ENCODE data around the gene KPTN. TPM values are rescaled to one million over a fixed set of nuclear protein-coding genes. Genes with fewer than 3 reads are reported as not detected.

The KPTN gene
- total RNA-seq, 1 experiment from 2014 or later: 22.8 TPM

DNA sequence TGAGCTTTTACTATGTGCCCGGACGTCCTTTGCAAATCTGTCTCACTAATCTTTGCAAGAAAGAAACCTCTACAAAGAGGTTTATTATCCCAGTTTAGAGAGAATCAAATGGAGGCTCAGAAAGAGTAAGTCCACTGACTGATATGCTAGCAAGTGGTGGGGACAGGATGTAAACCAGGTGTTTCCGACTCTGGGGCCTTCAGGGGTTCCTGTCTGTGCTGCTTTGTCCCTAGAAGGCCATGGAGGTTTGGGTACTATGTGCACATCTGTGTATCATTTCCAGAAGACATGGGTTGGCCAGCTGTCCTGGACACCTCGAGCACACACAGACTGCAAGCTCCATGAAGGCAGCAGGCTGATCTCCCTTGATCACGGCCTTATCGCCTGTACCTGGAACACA is 1.2 kb upstream of the KPTN start:
- Mint-ChIP-seq H3K4me3 (ENCODE audit: low read depth, unreplicated experiment) (peak overlapping the region; percentile 97), H3K27me3 (ENCODE audit: unreplicated experiment) (no peaks in the 10 kb centered on the region), H3K27ac (ENCODE audit: unreplicated experiment) (peak overlapping the region; percentile 100), H3K9me3 (ENCODE audit: low read depth, unreplicated experiment) (no peaks in the 10 kb centered on the region), H3K4me1 (ENCODE audit: low read depth, unreplicated experiment) (peaks cover 14% of the 10 kb centered on the region), H3K36me3 (ENCODE audit: insufficient read depth, unreplicated experiment) (peaks cover 56% of the 10 kb centered on the region)
- intact Hi-C loops (cut with micrococcal nuclease; ENCODE audit: unreplicated experiment): no loop called here
- BruUV-seq (replicated peaks): no TSS peak
- no peak for DNase-seq
- TF ChIP-seq, protein P1, sequence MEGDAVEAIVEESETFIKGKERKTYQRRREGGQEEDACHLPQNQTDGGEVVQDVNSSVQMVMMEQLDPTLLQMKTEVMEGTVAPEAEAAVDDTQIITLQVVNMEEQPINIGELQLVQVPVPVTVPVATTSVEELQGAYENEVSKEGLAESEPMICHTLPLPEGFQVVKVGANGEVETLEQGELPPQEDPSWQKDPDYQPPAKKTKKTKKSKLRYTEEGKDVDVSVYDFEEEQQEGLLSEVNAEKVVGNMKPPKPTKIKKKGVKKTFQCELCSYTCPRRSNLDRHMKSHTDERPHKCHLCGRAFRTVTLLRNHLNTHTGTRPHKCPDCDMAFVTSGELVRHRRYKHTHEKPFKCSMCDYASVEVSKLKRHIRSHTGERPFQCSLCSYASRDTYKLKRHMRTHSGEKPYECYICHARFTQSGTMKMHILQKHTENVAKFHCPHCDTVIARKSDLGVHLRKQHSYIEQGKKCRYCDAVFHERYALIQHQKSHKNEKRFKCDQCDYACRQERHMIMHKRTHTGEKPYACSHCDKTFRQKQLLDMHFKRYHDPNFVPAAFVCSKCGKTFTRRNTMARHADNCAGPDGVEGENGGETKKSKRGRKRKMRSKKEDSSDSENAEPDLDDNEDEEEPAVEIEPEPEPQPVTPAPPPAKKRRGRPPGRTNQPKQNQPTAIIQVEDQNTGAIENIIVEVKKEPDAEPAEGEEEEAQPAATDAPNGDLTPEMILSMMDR (IDR thresholded peaks at IDR 0.05; ENCODE audit: unreplicated experiment): no peak
- CTCF ChIA-PET: interaction anchor here (0.6 kb wide), 1 partner anchor 28 kb away, joined by 3 read pairs; no protein-coding TSS in a partner anchor

GRCh38 chr19:47483200-47483599 is 819 bp downstream of the KPTN start:
- DNase-seq: no peak
- Mint-ChIP-seq H3K36me3 (ENCODE audit: insufficient read depth, unreplicated experiment) (peaks cover 40% of the 10 kb centered on the region), H3K4me3 (ENCODE audit: low read depth, unreplicated experiment) (peak overlapping the region; percentile 97), H3K27me3 (ENCODE audit: unreplicated experiment) (no peaks in the 10 kb centered on the region), H3K9me3 (ENCODE audit: low read depth, unreplicated experiment) (no peaks in the 10 kb centered on the region), H3K4me1 (ENCODE audit: low read depth, unreplicated experiment) (peaks cover 14% of the 10 kb centered on the region), H3K27ac (ENCODE audit: unreplicated experiment) (peak overlapping the region; percentile 100)
- BruUV-seq (replicated peaks): no TSS peak
- TF ChIP-seq, protein P1 (IDR thresholded peaks at IDR 0.05; ENCODE audit: unreplicated experiment): no peak
- CTCF ChIA-PET: interaction anchor here (0.6 to 2.1 kb wide), 10 partner anchors 21 to 224 kb away, joined by 3 to 21 read pairs (median 5); partner anchors contain the start of genes DHX34 and NAPA
- intact Hi-C loops (cut with micrococcal nuclease; ENCODE audit: unreplicated experiment): no loop called here

DNA sequence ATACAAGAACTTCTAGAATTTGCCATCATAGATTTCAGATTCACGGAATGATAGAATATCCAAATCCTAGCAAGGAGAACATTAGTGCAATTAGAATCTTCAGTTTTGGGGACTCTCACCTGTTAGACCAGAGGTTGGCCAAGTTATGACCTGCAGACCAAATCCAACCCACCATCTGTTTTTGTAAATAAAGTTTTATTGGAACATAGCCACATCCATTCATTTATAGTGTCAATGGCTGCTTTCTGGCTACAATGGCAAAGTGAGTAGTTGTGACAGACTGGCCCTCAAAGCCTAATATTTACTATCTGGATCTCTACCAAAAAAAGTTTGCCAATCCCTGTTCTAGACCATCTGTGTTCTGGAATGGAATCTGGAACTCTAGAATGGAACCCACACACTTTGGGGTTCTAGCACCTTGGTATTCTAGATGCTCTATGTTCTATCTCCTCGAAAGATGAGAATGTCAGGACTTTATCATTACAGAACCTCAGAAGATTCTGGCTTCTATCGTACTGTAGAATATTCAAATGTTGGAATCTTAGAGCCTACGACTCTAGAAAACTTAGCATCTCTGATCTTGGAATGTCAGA is 2.5 kb downstream of the KPTN start:
- no peak overlapping the region for H3K27ac Mint-ChIP-seq (ENCODE audit: unreplicated experiment)
- intact Hi-C loops (cut with micrococcal nuclease; ENCODE audit: unreplicated experiment): no loop called here
- no peaks in the 10 kb centered on the region for H3K27me3 Mint-ChIP-seq (ENCODE audit: unreplicated experiment)
- CTCF ChIA-PET: no interaction called here
- no peaks in the 10 kb centered on the region for H3K9me3 Mint-ChIP-seq (ENCODE audit: low read depth, unreplicated experiment)
- TF ChIP-seq, protein P1 (IDR thresholded peaks at IDR 0.05; ENCODE audit: unreplicated experiment): no peak
- no peak for DNase-seq
- BruUV-seq (replicated peaks): no TSS peak
- H3K4me1 Mint-ChIP-seq (ENCODE audit: low read depth, unreplicated experiment): peaks cover 14% of the 10 kb centered on the region
- H3K36me3 Mint-ChIP-seq (ENCODE audit: insufficient read depth, unreplicated experiment): peaks cover 27% of the 10 kb centered on the region
- H3K4me3 Mint-ChIP-seq (ENCODE audit: low read depth, unreplicated experiment): no peak overlapping the region

DNA sequence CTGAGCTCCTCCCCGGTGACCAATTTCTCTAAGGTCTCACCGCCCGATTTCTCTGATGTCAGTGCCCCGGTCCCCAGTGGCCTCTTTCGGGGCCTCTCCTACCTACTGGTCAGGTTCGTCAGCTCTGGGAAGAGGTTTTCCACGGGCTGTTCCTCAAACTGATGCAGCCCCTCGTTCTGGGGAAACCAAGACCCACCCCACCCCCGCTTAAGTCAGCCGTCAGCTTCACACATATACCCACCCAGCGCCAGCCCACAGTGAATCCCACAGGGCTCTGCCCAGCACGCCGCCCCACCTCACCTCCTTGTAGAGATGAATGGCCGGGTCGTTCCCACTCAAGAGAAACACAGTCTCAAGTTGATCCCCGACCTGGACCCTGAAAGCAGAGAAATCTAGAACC is 3.4 kb downstream of the KPTN start:
- no peaks in the 10 kb centered on the region for H3K9me3 Mint-ChIP-seq (ENCODE audit: low read depth, unreplicated experiment)
- TF ChIP-seq, protein P1 (IDR thresholded peaks at IDR 0.05; ENCODE audit: unreplicated experiment): no peak
- no TSS peak for BruUV-seq (replicated peaks)
- intact Hi-C loops (cut with micrococcal nuclease; ENCODE audit: unreplicated experiment): no loop called here
- no peak overlapping the region for H3K4me3 Mint-ChIP-seq (ENCODE audit: low read depth, unreplicated experiment)
- no peaks in the 10 kb centered on the region for H3K27me3 Mint-ChIP-seq (ENCODE audit: unreplicated experiment)
- no peak for DNase-seq
- peaks cover 26% of the 10 kb centered on the region for H3K36me3 Mint-ChIP-seq (ENCODE audit: insufficient read depth, unreplicated experiment)
- CTCF ChIA-PET: interaction anchor here (0.6 kb wide), 1 partner anchor 637 kb away, joined by 3 read pairs; no protein-coding TSS in a partner anchor
- H3K27ac Mint-ChIP-seq (ENCODE audit: unreplicated experiment): no peak overlapping the region
- peaks cover 14% of the 10 kb centered on the region for H3K4me1 Mint-ChIP-seq (ENCODE audit: low read depth, unreplicated experiment)

Data from Calu3 (cell line).